Activated T-cell treated with anti-CD3 and anti-CD28 coated beads, Interleukin-2, amount 50 U/mL, for 4 hours (primary cell): ENCODE measurements around the gene FHOD3. TPM values are rescaled to one million over a fixed set of nuclear protein-coding genes. Genes with fewer than 3 reads are reported as not detected.
A peak's percentile ranks its signal among the peaks of the same experiment; 100 is the strongest.

Experiments used
- ATAC-seq, 2 donors: fragments of 200-7000 bp; cut with Tn5 transposase; one replicate each; pipeline ENCODE4 v1.10.0; 2021
- DNase-seq: peaks from one replicate; pipeline ENCODE4 v3.0.0-alpha.2; 2020
- H3K27me3 Mint-ChIP-seq: one replicate; pipeline ENCODE4 v1.8.0; 2021; ENCODE audit warnings: low read depth, mixed read lengths
- H3K36me3 Mint-ChIP-seq: one replicate; pipeline ENCODE4 v1.8.0; 2022; ENCODE audit warnings: mixed read lengths; ENCODE audit not compliant: insufficient read depth
- H3K4me1 Mint-ChIP-seq: one replicate; pipeline ENCODE4 v1.8.0; 2021; ENCODE audit warnings: low read depth, mixed read lengths
- H3K4me3 Mint-ChIP-seq: one replicate; pipeline ENCODE4 v1.8.0; 2021; ENCODE audit warnings: mild to moderate bottlenecking, moderate library complexity, mixed read lengths
- H3K9me3 Mint-ChIP-seq: one replicate; pipeline ENCODE4 v1.8.0; 2021; ENCODE audit warnings: mixed read lengths
- total RNA-seq, 3 donors: library from RNA; stranded (reverse); gene quantifications; one replicate each; pipeline ENCODE4 v1.2.1, GENCODE V29; 2021

Gene FHOD3
- total RNA-seq, 3 donors from 2014 or later, result 0.13 TPM; not detected in 2

- Mint-ChIP-seq H3K27me3 (no peaks in the 10 kb centered on the region), H3K9me3 (no peaks in the 10 kb centered on the region), H3K4me3 (no peak overlapping the region), H3K4me1 (no peaks in the 10 kb centered on the region), H3K36me3 (no peaks in the 10 kb centered on the region)
- ATAC-seq (no peak), DNase-seq (no peak)
Measured at GRCh38 chr18:36638224-36638623, 340.7 kb downstream of the FHOD3 start.

GRCh38 chr18:36640021-36640952 is 342.8 kb downstream of the FHOD3 start:
- DNase-seq (no peak), ATAC-seq (no peak)
- Mint-ChIP-seq H3K4me1 (no peaks in the 10 kb centered on the region), H3K9me3 (no peaks in the 10 kb centered on the region), H3K27me3 (peaks cover 5% of the 10 kb centered on the region), H3K4me3 (no peak overlapping the region), H3K36me3 (no peaks in the 10 kb centered on the region)

GRCh38 chr18:36643061-36643460 is 345.5 kb downstream of the FHOD3 start:
- ATAC-seq (no peak), DNase-seq (no peak)
- Mint-ChIP-seq H3K4me1 (no peaks in the 10 kb centered on the region), H3K36me3 (no peaks in the 10 kb centered on the region), H3K27me3 (peaks cover 5% of the 10 kb centered on the region), H3K9me3 (no peaks in the 10 kb centered on the region), H3K4me3 (no peak overlapping the region)

- Mint-ChIP-seq H3K9me3 (no peaks in the 10 kb centered on the region), H3K27me3 (peaks cover 7% of the 10 kb centered on the region), H3K4me1 (no peaks in the 10 kb centered on the region), H3K36me3 (no peaks in the 10 kb centered on the region), H3K4me3 (no peak overlapping the region)
- no peak for ATAC-seq
- no peak for DNase-seq
Measured at GRCh38 chr18:36648803-36649202, 351.3 kb downstream of the FHOD3 start.

- Mint-ChIP-seq H3K4me3 (no peak overlapping the region), H3K4me1 (no peaks in the 10 kb centered on the region), H3K27me3 (peaks cover 7% of the 10 kb centered on the region), H3K9me3 (no peaks in the 10 kb centered on the region), H3K36me3 (no peaks in the 10 kb centered on the region)
- ATAC-seq, result no peak
- no peak for DNase-seq
Measured at GRCh38 chr18:36649205-36649604, 351.7 kb downstream of the FHOD3 start.

GRCh38 chr18:36650266-36650665 is 352.8 kb downstream of the FHOD3 start:
- no peaks in the 10 kb centered on the region for H3K36me3 Mint-ChIP-seq
- no peaks in the 10 kb centered on the region for H3K9me3 Mint-ChIP-seq
- H3K4me1 Mint-ChIP-seq, result no peaks in the 10 kb centered on the region
- ATAC-seq, result no peak
- no peak overlapping the region for H3K4me3 Mint-ChIP-seq
- no peak for DNase-seq
- peaks cover 2% of the 10 kb centered on the region for H3K27me3 Mint-ChIP-seq

GRCh38 chr18:36650906-36651305 is 353.4 kb downstream of the FHOD3 start:
- H3K36me3 Mint-ChIP-seq, result no peaks in the 10 kb centered on the region
- H3K4me1 Mint-ChIP-seq, result no peaks in the 10 kb centered on the region
- H3K9me3 Mint-ChIP-seq, result no peaks in the 10 kb centered on the region
- ATAC-seq, result no peak
- no peak for DNase-seq
- peaks cover 2% of the 10 kb centered on the region for H3K27me3 Mint-ChIP-seq
- no peak overlapping the region for H3K4me3 Mint-ChIP-seq

- H3K4me3 Mint-ChIP-seq, result no peak overlapping the region
- ATAC-seq (peak in 1 of 2 donors; percentile 46), DNase-seq (no peak)
- no peaks in the 10 kb centered on the region for H3K36me3 Mint-ChIP-seq
- H3K9me3 Mint-ChIP-seq, result no peaks in the 10 kb centered on the region
- H3K4me1 Mint-ChIP-seq, result no peaks in the 10 kb centered on the region
- peaks cover 8% of the 10 kb centered on the region for H3K27me3 Mint-ChIP-seq
Measured at GRCh38 chr18:36652503-36652902, 355.0 kb downstream of the FHOD3 start.

GRCh38 chr18:36653141-36653869 is 355.8 kb downstream of the FHOD3 start:
- Mint-ChIP-seq H3K9me3 (no peaks in the 10 kb centered on the region), H3K27me3 (peaks cover 8% of the 10 kb centered on the region), H3K36me3 (no peaks in the 10 kb centered on the region), H3K4me3 (no peak overlapping the region), H3K4me1 (no peaks in the 10 kb centered on the region)
- DNase-seq, result no peak
- no peak for ATAC-seq

GRCh38 chr18:36653870-36654269 is 356.4 kb downstream of the FHOD3 start:
- no peak for ATAC-seq
- no peak for DNase-seq
- Mint-ChIP-seq H3K4me1 (no peaks in the 10 kb centered on the region), H3K27me3 (peaks cover 8% of the 10 kb centered on the region), H3K36me3 (no peaks in the 10 kb centered on the region), H3K4me3 (no peak overlapping the region), H3K9me3 (no peaks in the 10 kb centered on the region)

GRCh38 chr18:36655074-36655473 is 357.6 kb downstream of the FHOD3 start:
- Mint-ChIP-seq H3K4me3 (no peak overlapping the region), H3K4me1 (no peaks in the 10 kb centered on the region), H3K9me3 (no peaks in the 10 kb centered on the region), H3K27me3 (peaks cover 10% of the 10 kb centered on the region), H3K36me3 (no peaks in the 10 kb centered on the region)
- no peak for ATAC-seq
- no peak for DNase-seq

- Mint-ChIP-seq H3K36me3 (no peaks in the 10 kb centered on the region), H3K9me3 (no peaks in the 10 kb centered on the region), H3K4me3 (no peak overlapping the region), H3K27me3 (peaks cover 8% of the 10 kb centered on the region), H3K4me1 (no peaks in the 10 kb centered on the region)
- DNase-seq, result no peak
- no peak for ATAC-seq
Measured at GRCh38 chr18:36655930-36656329, 358.4 kb downstream of the FHOD3 start.

- DNase-seq, result no peak
Measured at GRCh38 chr18:36658611-36659010, 361.1 kb downstream of the FHOD3 start.

GRCh38 chr18:36660311-36660710 is 362.8 kb downstream of the FHOD3 start:
- Mint-ChIP-seq H3K27me3 (peaks cover 9% of the 10 kb centered on the region), H3K36me3 (no peaks in the 10 kb centered on the region), H3K4me1 (no peaks in the 10 kb centered on the region), H3K9me3 (no peaks in the 10 kb centered on the region), H3K4me3 (no peak overlapping the region)
- no peak for DNase-seq
- ATAC-seq, result no peak

More at GRCh38 chr18:36658611-36659010, 361.1 kb downstream of the FHOD3 start:
- no peak overlapping the region for H3K4me3 Mint-ChIP-seq
- no peaks in the 10 kb centered on the region for H3K9me3 Mint-ChIP-seq
- peaks cover 8% of the 10 kb centered on the region for H3K27me3 Mint-ChIP-seq
- ATAC-seq, result no peak
- H3K36me3 Mint-ChIP-seq, result no peaks in the 10 kb centered on the region
- H3K4me1 Mint-ChIP-seq, result no peaks in the 10 kb centered on the region

- no peaks in the 10 kb centered on the region for H3K36me3 Mint-ChIP-seq
- H3K27me3 Mint-ChIP-seq, result peaks cover 5% of the 10 kb centered on the region
Measured at GRCh38 chr18:36661999-36662398, 364.5 kb downstream of the FHOD3 start.

More at GRCh38 chr18:36661999-36662398, 364.5 kb downstream of the FHOD3 start:
- Mint-ChIP-seq H3K4me1 (no peaks in the 10 kb centered on the region), H3K9me3 (no peaks in the 10 kb centered on the region), H3K4me3 (no peak overlapping the region)
- no peak for ATAC-seq
- DNase-seq, result no peak
